HepG2 (cell line): ENCODE data around the gene PEX11A. TPM values are rescaled to one million over a fixed set of nuclear protein-coding genes. Genes with fewer than 3 reads are reported as not detected.

Source experiments
- AFF4 ChIP-seq: sonication (generic); formaldehyde crosslinking; IDR thresholded peaks from 2 replicates; pipeline ENCODE4 v1.4.0; 2020; ENCODE audit warnings: missing genetic modification reagents
- DMTF1 ChIP-seq: sonication (generic); formaldehyde crosslinking; IDR thresholded peaks from 2 replicates; pipeline ENCODE4 v1.4.0; 2020; ENCODE audit warnings: mild to moderate bottlenecking, missing genetic modification reagents
- E2F1 ChIP-seq: sonication (generic); formaldehyde crosslinking; IDR thresholded peaks from 2 replicates; pipeline ENCODE4 v1.5.0; 2020; ENCODE audit warnings: missing genetic modification reagents
- ESRRA ChIP-seq: sonication (generic); formaldehyde crosslinking; IDR thresholded peaks from 2 replicates; pipeline ENCODE4 v1.5.1; 2020; ENCODE audit warnings: mild to moderate bottlenecking, low read depth, missing genetic modification reagents
- SP1 ChIP-seq, 2 experiments: fragments of 450-650 bp in 1 of 2; sonication (generic) in 1 of 2; formaldehyde crosslinking in 1 of 2; IDR thresholded peaks; 2 replicates each; pipeline versions ENCODE4 v1.4.0 to v1.6.1; 2016 to 2020; ENCODE audit warnings: missing genetic modification reagents in 1 of 2
- ZBTB40 ChIP-seq, 2 experiments: fragments of 450-650 bp in 1 of 2; sonication (generic) in 1 of 2; formaldehyde crosslinking in 1 of 2; IDR thresholded peaks; 2 replicates each; pipeline versions ENCODE4 v1.6.1 to v1.8.0; 2016 to 2022; ENCODE audit warnings: antibody characterized with exemption in 1 of 2, mild to moderate bottlenecking in 1 of 2, missing genetic modification reagents in 1 of 2
- ZNF451 ChIP-seq: sonication (generic); formaldehyde crosslinking; IDR thresholded peaks from 2 replicates; pipeline ENCODE4 v1.5.0; 2020; ENCODE audit warnings: mild to moderate bottlenecking, missing genetic modification reagents
- ZNF605 ChIP-seq: sonication (generic); formaldehyde crosslinking; IDR thresholded peaks from 2 replicates; pipeline ENCODE4 v1.8.0; 2022; ENCODE audit warnings: mild to moderate bottlenecking, missing genetic modification reagents
- ZNF615 ChIP-seq: sonication (generic); formaldehyde crosslinking; IDR thresholded peaks from 2 replicates; pipeline ENCODE4 v1.5.0; 2020; ENCODE audit warnings: mild to moderate bottlenecking, missing genetic modification reagents, borderline replicate concordance
- ZSCAN22 ChIP-seq: sonication (generic); formaldehyde crosslinking; IDR thresholded peaks from 2 replicates; pipeline ENCODE4 v1.4.0; 2020; ENCODE audit warnings: mild to moderate bottlenecking, missing genetic modification reagents
- polyA plus RNA-seq, 8 experiments: library from polyadenylated mRNA; depleted of rRNA in 3 of 8; stranded (reverse) in 7 of 8; unstranded in 1 of 8; fragments of >200 nt; fragmentation: Illumina TruSeq in 4 of 8; extraction: Trizol in 4 of 8; gene quantifications; 2 replicates each; pipeline versions ENCODE4 v1.2.1 to v1.2.3, GENCODE V29; 2011 to 2016; ENCODE audit warnings: low read depth in 4 of 8, missing spikeins in 1 of 8, mixed read lengths in 1 of 8; ENCODE audit not compliant: insufficient read depth in 1 of 8
- total RNA-seq, 5 experiments: library from RNA; depleted of rRNA; stranded (reverse); fragments of >200 nt; fragmentation: Illumina TruSeq; extraction: Trizol; gene quantifications; 2 replicates each; pipeline ENCODE4 v1.2.3, GENCODE V29; 2016; ENCODE audit warnings: low read depth in 1 of 5

PEX11A gene
- total and polyA plus RNA-seq, 2 of the 13 experiments (the other 11 are each of a cell fraction or from before 2014, with no cell fraction given), result 9.9 to 15.1 TPM

- TF ChIP-seq ZNF615 (no peak), ZBTB40 (IDR thresholded peaks at IDR 0.05) (no peak), ZBTB40 (CRISPR knock-in tag; IDR thresholded peaks at IDR 0.05) (peak; percentile 46; the same call in 1 of the 2 replicates), ZNF605 (CRISPR knock-in tag) (peak; percentile 57; the same call in 1 of the 2 replicates), ZNF451 (CRISPR knock-in tag) (no peak), AFF4 (no peak), E2F1 (CRISPR knock-in tag) (no peak), ZSCAN22 (CRISPR knock-in tag) (no peak), SP1 (IDR thresholded peaks at IDR 0.05) (no peak), SP1 (CRISPR knock-in tag; IDR thresholded peaks at IDR 0.05) (0 out of 2 replicates have a peak, but pooled peaks have one; percentile 28), ESRRA (CRISPR knock-in tag) (no peak), DMTF1 (CRISPR knock-in tag) (no peak)
Measured at GRCh38 chr15:89654847-89655805, 35.4 kb downstream of the PEX11A start, which contains the start of gene KIF7 (continued).
